Pons (tissue), 1 donor: ENCODE measurements around the gene IL1R2.
A peak's percentile ranks its signal among the peaks of the same experiment; 100 is the strongest.

Experiments used
- DNase-seq: peaks from one replicate; pipeline ENCODE4 v3.0.0-alpha.2; 2016; ENCODE audit warnings: low spot score

Gene IL1R2

DNA sequence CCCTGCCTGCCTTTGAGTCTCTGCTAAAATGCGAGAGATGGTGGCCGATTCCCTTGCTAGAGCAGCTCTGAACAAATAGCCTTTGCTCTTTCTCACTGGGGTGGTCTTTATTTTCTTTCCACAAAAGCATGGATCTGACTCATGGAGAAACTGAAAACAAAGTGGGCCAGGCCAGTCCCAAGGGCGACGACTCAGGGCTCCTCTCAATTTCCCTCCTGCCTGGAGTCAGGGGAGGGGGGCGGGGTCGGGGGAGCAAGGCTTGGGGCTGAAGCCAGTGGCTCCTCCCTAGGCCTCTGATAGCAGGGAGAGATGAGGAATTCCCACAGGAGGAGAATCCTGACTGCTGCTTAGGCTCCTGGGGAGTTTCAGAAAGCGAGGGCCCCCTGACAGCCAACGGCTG lies 17.1 kb upstream of the IL1R2 start:
- DNase-seq = no peak

DNA sequence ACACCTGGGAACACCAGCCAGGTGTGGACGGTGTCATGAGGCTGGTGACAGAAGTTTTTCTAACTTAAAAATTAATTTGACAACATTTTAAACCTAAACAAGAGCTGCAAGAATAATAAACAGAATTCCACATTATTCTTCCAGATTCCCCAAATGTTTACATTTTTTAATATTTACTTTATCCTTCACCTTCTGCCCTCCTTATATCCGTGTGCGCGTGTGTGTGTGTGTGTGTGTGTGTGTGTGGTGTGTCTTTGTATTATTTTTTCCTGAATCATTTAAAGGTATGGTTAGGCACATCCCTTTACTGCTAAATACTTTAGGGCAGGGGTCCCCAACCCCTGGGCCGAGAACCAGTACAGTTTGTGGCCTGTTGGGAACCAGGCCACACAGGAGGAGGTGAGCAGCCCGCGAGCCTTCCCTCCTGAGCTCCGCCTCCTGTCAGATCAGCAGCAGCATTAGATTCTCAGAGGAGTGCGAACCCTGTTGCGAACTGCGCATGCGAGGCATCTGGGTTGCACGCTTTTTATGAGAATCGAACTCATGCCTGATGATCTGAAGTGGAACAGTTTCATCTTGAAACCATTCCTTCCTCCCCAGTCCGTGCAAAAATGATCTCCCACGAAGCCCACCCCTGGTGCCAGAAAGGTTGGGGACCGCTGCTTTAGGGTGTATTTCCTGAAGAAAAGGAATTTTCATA lies 16.4 kb upstream of the IL1R2 start:
- no peak for DNase-seq

DNA sequence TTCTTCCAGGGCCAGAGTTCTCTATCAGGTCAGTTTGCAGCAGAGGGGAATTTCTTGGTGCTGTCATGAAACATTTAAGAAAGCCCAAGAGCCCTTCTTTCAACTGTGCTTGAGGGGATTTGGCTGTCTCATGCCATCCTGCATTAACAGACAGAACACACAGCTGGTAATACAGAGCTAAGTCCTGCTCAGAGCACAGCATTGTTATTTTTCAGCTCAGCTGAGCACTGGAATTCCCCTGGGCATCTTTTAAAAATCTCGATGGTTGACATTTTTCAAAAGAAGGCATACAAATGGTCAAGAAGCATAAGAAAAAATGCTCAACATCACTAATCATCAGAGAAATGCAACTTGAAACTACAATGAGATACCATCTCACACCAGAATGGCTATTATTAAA lies 14.9 kb upstream of the IL1R2 start:
- DNase-seq = no peak

DNA sequence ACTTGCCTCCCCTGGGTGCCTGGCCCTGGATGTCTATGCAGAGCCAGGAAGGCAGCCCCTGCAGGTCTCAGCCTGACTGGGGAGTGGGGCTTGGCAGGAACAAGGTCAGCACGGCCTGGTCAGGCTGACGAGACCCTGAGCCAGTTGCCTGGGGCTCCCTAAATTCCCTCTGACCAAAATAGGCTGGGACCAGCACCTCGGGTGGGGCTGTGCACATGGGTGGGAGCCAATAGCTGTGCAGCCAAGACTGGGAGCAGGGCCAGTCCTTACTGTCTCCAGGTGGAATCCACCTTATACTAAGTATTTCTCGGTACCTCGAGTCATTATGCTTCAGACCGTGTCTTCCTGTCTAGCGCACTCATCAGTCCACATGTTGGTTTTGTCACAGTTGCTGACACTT lies 11.4 kb upstream of the IL1R2 start:
- no peak for DNase-seq

DNA sequence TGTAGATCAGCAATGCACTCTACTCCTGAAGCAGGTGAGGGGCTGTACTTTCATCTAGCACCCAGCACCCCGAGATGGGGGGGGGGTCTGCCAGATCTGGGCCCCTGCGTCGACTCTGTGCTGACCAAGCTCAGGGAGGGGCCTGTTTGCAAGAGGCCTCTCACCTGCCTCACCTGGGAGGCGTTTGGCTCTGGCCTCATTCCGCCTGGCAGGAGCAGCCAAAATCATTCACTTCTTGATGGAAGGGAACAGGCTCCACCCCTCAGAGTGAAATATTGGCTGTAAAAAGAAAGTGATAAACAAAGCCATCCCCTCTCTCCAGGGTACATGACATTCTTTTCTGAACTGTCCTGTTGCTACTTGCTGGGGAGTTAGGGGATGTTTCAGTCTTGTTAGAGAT lies 10.7 kb upstream of the IL1R2 start:
- no peak for DNase-seq

DNA sequence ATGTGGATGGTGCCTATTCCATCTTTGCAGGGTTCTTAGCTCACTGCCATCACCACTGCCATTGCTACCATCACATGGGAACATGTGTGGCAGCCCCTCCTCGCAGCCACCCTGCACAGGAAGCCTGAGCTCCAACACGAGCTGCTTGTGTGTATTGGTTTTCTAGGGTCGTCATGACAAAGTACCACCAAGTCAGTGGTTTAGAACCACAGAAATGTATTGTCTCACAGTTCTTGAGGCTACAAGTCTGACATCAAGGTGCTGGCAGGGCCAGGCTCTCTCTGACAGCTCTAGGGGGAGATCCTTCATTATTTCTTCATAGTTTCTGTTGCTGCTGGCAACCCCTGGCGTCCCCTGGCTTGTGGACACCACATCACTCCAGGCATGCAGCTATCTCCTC lies 10.3 kb upstream of the IL1R2 start:
- no peak for DNase-seq

DNA sequence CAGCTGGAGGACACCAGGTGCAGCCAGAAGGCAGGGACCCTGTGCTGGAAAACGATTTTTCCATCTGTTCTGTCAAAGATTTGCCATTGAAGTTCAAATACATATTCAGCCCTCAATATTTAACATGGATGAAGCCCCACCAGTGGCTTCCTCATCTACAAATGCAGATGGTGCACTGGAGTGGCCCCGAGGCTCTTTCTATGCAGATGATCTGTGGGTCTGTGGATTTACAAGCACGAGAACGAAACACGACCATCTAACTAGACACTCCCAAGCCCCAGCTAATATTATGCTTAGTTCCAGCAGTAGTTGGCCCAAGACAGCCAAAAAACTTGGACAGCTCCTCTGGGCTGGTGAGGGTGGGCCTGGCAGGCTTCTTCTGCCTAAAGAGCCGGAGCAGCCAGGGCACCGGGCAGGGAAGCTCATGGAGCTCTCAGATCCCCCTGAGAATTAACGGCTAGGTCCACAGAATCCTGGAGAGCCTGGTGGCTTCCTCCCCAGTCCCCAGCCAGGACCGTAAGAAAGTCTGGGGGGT lies 9.2 kb upstream of the IL1R2 start:
- DNase-seq = no peak

DNA sequence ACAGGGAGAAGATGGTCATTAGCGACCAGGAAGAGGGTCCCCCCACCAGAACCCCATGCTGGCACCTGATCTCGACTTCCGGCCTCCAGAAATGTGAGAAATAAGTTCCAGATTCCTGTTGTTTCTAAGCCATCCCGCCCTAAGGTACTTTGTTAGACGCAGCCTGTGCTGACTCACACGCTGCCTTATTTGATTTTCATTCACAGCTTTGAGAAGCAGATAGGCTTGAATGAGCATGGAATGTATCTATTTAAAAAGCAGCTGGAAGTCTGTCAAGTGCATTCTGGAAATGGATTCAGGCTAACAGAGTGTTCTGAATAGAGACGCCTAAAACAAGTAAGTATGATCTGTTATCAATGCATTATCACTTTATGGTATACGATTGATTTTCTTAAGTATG lies 8.3 kb upstream of the IL1R2 start:
- peak; percentile 11 for DNase-seq

DNA sequence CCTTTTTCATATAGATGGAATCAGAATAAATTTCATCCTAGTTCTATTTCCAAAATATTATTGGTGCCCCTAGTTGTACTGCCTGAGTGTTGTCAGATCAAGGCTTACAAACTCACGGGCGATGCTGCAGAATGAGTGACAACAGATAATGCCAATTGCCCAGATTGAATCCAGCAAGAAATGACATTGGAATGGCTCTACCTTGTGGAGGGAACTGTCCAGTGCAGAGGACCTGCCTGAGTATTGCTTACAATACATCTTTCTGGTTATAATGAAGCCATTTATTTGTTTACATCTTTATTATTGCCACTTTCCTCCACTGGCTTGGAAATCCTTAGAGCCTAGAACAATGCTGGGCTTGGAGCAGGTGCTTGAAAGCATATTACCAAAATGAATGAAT lies 7.8 kb upstream of the IL1R2 start:
- peak; percentile 30 for DNase-seq

DNA sequence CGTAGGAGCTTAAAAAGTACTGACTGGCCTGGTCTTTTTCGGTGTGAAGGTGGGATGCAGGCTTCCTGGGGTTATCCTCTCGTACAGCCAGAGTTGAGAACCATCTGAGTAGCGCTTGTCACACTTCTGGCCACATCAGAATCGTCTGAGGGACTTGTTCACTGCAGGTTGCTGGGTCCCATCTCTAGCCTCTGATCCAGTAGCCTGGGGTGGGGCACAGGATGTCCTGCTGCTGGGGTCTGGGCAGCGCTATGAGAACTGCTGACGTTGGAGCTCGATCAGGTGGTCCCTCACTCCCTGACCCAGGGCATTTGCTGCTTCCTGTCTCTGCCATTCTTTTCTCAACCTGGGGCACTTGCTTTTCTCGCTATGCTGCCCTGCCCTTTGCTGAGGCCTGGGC lies 7.1 kb upstream of the IL1R2 start:
- no peak for DNase-seq

DNA sequence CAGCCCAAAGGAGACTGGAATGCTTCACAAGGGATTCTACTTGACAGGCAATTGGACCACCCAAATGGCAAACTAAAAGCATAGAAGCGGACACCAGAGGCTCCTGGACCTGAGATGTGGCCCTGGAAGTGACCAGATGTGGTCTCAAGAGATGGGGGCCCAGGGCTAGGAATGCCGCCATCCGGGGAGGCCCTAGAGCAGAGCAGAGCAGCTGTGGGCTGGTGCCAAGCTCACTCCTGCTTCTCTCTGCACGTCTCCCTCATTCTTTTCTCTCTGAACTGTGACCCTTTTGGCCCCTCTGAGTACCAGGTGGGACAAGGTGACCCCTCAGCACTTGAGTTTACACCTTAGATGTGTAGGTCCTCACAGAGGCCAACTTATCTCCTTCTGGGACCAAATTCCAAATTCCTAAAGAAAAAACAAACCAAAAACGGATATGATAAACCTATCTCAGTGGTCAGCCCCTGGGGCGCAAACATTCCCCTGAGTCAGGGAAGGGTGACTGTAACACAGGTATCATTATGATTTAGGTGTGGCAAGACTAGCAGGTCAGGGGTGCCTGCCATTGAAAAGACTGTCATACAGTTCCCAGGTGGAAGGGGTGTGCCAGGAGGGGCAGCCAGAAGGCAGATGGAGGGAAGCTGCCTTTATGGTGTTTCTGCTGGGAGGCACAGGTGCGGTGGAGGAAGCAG lies 6.5 kb upstream of the IL1R2 start:
- DNase-seq = no peak

DNA sequence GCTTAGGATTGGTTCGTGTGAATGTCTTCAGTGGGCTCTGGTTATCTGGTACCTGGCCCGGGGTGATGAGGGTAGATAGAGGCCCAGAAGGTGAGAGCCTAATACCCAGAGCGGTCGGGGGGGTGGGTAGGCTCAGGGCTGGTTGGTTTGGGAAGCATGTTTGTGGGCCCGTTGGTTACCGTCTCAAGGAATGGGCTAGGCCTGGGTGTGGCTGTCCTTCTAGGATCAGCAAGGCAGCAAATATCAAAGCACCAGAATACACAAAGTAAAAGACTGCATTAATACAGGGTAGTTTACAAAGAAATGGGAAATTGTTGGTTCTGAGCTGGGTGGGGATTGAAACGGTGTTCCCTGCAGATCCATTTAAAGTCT lies 6.0 kb upstream of the IL1R2 start:
- no peak for DNase-seq

DNA sequence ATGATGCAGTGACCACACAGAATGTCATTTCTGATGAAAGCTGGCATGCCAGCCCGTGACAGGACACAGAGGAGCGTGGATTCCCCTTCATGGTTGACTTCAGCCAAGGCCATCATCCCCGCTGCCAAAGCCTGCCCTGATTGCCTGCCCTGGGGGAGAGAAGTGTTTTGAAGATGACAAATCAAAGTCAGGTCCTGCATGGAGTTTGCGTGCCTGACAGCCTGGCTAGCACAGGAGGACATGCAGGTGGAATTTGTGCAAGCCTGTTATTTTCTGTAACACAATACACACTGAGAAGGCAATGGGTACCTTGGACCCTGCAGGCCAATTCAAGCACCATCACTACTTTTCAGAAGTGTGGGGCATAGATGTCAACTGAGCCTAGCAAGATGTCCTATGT lies 5.4 kb upstream of the IL1R2 start:
- DNase-seq = no peak

DNA sequence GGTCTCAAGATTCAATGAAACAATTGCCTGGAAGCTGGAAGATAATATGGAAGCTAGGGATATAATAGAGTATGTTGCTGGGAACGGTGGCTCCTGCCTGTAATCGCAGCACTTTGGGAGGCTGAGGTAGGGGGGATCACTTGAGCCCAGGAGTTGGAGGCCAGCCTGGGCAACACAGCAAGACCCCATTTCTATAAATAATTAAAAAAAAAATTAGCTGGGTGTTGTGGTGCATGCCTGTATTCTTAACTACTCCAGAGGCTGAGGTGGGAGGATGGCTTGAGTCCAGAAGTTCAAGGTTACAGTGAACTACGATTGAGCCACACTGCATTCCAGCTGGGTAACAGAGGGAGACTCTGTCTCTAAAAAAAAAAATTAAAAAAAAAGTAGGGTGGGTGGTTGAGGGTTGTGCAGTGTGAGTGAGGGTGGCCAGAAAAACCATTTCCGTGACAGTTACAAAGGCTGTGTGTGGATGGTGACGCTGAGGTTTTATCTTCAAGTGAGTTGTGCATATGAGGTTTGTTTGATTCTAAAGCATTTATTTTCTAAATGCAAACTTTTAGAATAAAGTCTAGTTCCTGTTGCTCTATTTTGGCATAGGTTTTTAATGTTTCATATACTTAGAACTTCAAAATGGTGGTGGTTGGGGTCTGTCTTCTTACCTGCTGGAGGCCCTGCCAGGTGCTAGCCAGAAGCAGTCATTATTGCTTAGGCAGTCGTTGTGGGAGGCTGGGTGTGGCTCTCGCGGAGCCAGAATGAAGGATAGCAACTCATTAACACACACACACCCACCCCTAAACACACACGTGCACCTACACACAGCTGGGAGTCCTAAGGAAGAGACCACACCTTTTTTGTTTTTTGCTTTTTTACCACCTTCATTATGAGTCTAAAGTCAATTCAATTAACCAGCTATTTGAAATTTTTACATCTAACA lies 4.7 kb upstream of the IL1R2 start:
- DNase-seq = no peak

DNA sequence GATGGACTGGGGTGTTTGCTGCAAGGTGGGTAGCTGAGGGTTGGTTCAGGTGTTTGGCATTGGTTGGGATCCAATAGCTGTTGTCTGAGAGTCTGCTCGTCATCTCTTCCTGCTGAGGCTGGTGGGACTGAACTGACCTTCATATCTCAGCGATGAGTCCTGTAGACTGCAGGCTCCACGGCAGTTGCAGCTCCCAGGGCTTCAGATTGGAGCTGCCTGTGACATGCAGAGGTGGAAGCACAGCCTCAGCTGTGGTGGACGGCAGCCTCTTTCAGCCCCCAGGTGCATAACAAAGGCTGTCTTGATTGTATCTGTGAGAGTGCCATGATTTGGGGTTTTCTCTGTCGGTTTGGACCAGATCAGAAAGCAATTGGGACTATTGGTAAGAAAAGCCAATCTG lies 3.9 kb upstream of the IL1R2 start:
- DNase-seq = no peak

DNA sequence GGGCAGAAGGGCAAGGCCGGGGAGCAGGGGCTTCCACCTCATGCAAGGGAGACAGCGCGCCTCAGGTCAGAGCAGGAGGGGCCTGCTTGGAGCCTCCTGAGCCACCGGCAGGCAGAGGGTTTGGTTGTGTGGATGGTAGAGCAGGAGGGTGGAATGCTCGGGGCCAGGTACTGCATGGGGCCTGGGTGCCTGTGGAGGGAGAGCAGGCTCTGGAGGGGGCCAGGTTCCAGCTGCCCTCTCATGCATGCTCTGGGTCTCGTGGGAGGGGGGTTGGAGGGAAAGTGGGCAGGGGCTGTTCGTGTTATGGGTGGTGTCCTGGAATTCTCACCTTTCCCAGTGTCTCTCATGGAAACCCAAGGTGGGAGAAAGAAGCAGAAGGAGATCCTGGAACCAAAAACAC lies 3.2 kb upstream of the IL1R2 start:
- DNase-seq = no peak

DNA sequence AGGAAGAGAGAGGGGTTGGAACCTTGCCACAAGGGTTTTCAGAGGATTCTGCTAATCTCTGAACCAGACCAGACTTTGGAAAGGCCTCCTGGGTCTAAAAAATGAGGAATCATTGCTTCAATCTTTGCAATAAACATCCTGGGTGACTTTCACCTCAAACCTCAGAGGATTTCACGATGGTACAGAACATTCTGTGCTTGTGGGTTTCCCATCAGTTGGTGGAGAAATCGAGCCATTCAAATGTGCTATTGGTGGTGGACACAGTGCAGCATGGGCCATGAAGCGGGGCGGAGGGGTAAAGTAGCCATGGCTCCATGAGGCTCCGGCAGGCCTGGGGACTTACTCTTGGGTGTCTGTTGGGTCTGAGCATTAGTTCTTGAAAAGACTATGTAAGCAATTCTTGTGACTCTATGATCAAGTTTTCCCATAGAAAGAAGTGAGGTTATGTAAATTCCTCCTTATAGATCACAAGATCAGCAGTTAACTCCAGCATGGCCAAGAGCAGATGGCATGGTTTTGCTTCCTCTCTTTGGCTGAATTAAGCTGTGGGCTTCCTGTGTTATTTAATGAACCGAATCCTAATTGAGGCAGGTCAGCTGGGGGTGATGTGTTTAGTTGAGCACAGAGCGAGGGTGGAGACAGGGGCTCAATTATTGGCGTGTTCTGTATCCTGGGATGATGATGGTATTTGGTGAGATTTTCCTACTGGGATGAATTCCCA lies 1.9 kb upstream of the IL1R2 start:
- no peak for DNase-seq

DNA sequence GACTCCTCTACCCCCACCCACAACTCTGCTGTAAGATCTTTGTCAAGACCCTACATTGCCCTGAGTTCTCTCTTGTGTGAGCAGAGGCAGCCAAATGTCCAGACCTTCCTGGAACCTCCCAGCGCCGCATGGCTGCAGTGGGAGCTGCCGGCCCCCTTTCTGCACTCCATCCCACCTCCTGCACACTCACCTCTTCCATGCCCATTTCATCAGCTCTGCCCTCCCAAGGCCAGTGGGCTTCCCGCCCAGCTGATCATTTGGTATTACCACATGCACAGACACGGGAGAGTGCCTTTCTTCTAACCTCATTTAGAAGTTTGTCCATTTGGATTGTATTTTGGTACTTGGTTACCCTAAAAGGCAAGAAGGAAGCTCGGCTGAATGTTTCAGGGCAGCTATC lies 2.0 kb downstream of the IL1R2 start:
- no peak for DNase-seq

DNA sequence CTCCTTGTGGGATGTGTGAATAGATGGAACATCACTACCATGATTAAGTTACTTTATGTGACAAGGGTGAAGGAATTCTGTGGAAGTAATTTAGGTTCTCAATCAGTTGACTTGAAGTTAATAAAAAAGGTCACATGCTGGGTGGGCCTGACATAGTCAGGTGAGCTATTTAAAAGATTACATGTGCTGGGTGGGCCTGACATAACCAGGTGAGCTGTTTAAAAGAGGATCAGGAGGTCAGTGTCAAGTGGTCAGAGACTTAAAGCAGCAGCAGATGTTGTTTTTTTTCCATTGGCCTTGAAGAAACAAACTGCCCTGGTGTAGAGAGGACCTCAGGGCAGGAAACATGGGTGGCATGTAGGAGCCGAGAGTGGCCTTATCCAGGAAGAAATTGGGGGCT lies 3.3 kb downstream of the IL1R2 start:
- DNase-seq = no peak

DNA sequence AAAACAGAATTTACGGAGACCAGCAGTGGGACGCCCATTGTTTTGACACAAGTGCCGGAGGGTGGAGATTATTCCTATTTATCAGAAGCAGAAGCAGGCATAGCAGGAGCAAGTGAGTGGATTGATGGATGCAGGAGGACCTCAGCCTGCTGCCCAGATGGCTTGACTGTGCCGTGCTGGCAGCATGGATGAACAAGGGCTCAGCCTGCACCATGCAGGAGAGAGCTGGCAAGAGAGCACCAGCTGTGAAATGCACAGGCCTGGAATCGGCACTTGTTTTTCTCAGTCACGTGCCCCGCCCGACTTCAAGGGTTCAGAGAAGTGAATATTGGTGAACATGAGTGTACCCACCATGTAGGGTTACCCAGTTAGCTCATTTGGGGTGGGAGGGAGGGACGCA lies 4.0 kb downstream of the IL1R2 start:
- no peak for DNase-seq

DNA sequence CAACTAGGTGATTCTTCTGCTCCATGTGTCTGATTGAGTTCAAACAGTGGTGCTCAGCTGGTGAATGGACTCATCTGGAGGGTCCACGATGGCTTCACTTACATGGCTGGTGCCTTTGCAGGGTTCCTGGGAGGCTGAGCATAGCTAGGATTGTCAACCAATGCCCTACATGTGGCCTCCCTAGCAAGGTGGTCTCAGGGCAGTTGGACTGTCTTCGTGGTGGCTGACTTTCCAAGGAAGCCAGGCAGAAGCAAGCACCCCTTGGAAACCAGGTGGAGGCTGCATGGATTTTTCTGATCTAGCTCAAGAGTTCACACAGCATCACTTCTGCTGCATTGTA lies 6.8 kb downstream of the IL1R2 start:
- no peak for DNase-seq
